Measurements from ENCODE around the gene CDK17.

CDK17 gene

GRCh38 chr12:96305665-96306064 lies 94.6 kb downstream of the CDK17 start:
- no peak overlapping the region for H3K4me3 ChIP-seq (ENCODE audit: low read depth, low read length)
- DNase-seq (ENCODE audit: low read depth) = no peak
- TF ChIP-seq, protein P1, sequence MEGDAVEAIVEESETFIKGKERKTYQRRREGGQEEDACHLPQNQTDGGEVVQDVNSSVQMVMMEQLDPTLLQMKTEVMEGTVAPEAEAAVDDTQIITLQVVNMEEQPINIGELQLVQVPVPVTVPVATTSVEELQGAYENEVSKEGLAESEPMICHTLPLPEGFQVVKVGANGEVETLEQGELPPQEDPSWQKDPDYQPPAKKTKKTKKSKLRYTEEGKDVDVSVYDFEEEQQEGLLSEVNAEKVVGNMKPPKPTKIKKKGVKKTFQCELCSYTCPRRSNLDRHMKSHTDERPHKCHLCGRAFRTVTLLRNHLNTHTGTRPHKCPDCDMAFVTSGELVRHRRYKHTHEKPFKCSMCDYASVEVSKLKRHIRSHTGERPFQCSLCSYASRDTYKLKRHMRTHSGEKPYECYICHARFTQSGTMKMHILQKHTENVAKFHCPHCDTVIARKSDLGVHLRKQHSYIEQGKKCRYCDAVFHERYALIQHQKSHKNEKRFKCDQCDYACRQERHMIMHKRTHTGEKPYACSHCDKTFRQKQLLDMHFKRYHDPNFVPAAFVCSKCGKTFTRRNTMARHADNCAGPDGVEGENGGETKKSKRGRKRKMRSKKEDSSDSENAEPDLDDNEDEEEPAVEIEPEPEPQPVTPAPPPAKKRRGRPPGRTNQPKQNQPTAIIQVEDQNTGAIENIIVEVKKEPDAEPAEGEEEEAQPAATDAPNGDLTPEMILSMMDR (IDR thresholded peaks at IDR 0.05; ENCODE audit: low read depth, low read length, missing control alignments) = no peak

- H3K4me3 ChIP-seq (ENCODE audit: low read depth, low read length) = no peak overlapping the region
- TF ChIP-seq, protein P1 (IDR thresholded peaks at IDR 0.05; ENCODE audit: low read depth, low read length, missing control alignments) = no peak
- DNase-seq (ENCODE audit: low read depth) = no peak
These were observed 96.6 kb downstream of the CDK17 start for GRCh38 chr12:96303653-96304052.

- TF ChIP-seq, protein P1 (IDR thresholded peaks at IDR 0.05; ENCODE audit: low read depth, low read length, missing control alignments) = no peak
- no peak for DNase-seq (ENCODE audit: low read depth)
- no peak overlapping the region for H3K4me3 ChIP-seq (ENCODE audit: low read depth, low read length)
These were observed 97.4 kb downstream of the CDK17 start for GRCh38 chr12:96302687-96303310.

GRCh38 chr12:96301732-96302131 lies 98.5 kb downstream of the CDK17 start:
- TF ChIP-seq, protein P1 (IDR thresholded peaks at IDR 0.05; ENCODE audit: low read depth, low read length, missing control alignments) = no peak
- no peak for DNase-seq (ENCODE audit: low read depth)
- no peak overlapping the region for H3K4me3 ChIP-seq (ENCODE audit: low read depth, low read length)

DNA sequence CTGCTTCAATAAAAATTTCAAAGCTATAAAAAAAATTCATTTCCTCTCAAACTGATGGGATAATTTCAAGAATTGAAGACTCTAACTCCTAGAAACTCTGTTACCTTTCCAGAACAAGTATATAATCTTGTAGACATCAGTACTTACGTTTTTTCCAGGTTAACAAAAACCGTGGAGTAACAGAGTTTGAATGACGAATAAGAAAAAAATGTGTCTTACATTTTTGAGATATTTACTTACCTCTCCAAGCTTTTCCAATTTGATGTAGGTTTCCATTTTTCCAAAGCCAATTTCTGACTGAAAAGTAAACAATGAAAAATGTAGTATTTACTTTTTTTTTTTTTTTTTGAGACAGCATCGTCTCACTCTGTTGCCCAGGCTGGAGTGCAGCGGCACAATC lies 100.2 kb downstream of the CDK17 start:
- DNase-seq (ENCODE audit: low read depth) = no peak
- TF ChIP-seq, protein P1 (IDR thresholded peaks at IDR 0.05; ENCODE audit: low read depth, low read length, missing control alignments) = no peak
- H3K4me3 ChIP-seq (ENCODE audit: low read depth, low read length) = no peak overlapping the region

- TF ChIP-seq, protein P1 (IDR thresholded peaks at IDR 0.05; ENCODE audit: low read depth, low read length, missing control alignments) = no peak
- no peak for DNase-seq (ENCODE audit: low read depth)
- no peak overlapping the region for H3K4me3 ChIP-seq (ENCODE audit: low read depth, low read length)
These were observed 102.7 kb downstream of the CDK17 start for GRCh38 chr12:96297504-96297903.

DNA sequence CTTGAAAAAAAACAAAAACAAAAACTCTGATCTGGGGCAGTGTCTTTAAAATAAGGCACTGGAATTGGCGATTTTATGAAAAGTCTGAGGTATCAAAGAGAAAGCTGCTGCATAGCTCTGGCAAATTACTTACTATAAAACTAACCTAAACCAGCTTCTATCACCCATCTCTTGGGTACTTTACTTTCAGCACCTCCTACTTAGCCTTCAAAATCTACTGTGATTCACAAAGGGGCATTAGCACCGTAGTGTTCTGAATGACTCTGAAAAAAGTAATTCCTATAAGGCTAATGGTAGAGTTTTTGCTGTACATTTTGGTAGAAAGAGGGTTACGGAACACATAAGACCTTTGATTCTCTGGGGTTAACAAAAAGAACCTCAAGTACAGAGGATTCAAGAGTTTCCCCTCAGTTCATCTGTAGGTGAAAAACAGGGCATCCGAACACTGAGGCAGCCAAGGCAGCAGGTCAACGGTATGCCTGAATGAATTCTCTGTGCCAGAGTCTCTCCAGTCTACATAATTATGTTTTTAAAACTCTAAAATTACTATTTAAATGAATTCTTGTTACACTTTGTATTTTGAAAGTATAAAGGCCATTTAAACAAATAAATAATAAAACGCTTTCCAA lies 104.6 kb downstream of the CDK17 start:
- TF ChIP-seq, protein P1 (IDR thresholded peaks at IDR 0.05; ENCODE audit: low read depth, low read length, missing control alignments) = no peak
- H3K4me3 ChIP-seq (ENCODE audit: low read depth, low read length) = no peak overlapping the region
- no peak for DNase-seq (ENCODE audit: low read depth)
